Thoracic aorta (tissue), 2 donors: ENCODE results near the gene TSPAN11. TPM values are rescaled to one million over a fixed set of nuclear protein-coding genes. Genes with fewer than 3 reads are reported as not detected.

Experiments
- ATAC-seq: fragments of 150-250 bp; one replicate; pipeline ENCODE4 v1.8.0; 2017; ENCODE audit warnings: low read depth; ENCODE audit not compliant: insufficient number of reproducible peaks, low FRiP score
- DNase-seq: peaks from one replicate; pipeline ENCODE4 v3.0.0-alpha.2; 2020; ENCODE audit warnings: low spot score
- H3K27ac ChIP-seq, 2 donors: fragments of 200-600 bp; sonication (generic); 1 replicate in 1 of 2; 2 replicates in 1 of 2; pipeline ENCODE4 v1.5.1; 2016; ENCODE audit warnings: mild to moderate bottlenecking in 2 of 2, moderate library complexity in 2 of 2
- H3K27me3 ChIP-seq: fragments of 200-600 bp; sonication (generic); replicated peaks from 2 replicates; pipeline ENCODE4 v1.6.0; 2016; ENCODE audit warnings: mild to moderate bottlenecking; ENCODE audit not compliant: insufficient read depth
- H3K36me3 ChIP-seq: fragments of 200-600 bp; sonication (generic); one replicate; pipeline ENCODE4 v1.5.1; 2016
- H3K4me1 ChIP-seq, 2 donors: fragments of 200-600 bp; sonication (generic); 1 replicate in 1 of 2; 2 replicates in 1 of 2; pipeline versions ENCODE4 v1.5.1 to v1.6.0; 2016; ENCODE audit warnings: low read depth in 2 of 2, mild to moderate bottlenecking in 1 of 2; ENCODE audit not compliant: control insufficient read depth in 1 of 2
- H3K4me3 ChIP-seq: fragments of 200-600 bp; sonication (generic); 2 replicates; pipeline ENCODE4 v1.5.1; 2016; ENCODE audit warnings: mild to moderate bottlenecking
- H3K9me3 ChIP-seq: fragments of 200-600 bp; sonication (generic); 2 replicates; pipeline ENCODE4 v1.5.1; 2016
- CTCF ChIP-seq: fragments of 200-600 bp; sonication (generic); IDR thresholded peaks from one replicate; pipeline ENCODE4 v1.5.1; 2019; ENCODE audit warnings: antibody characterized with exemption
- total RNA-seq, 2 donors: library from RNA; depleted of rRNA; stranded (reverse); fragments of >200 nt; gene quantifications; one replicate each; pipeline versions ENCODE4 v1.1.0 to v1.2.3, GENCODE V29; 2016

Gene TSPAN11
- total RNA-seq, 2 donors from 2014 or later: 0.41 to 3.0 TPM

GRCh38 chr12:31041033-31041564 lies 114.6 kb downstream of the TSPAN11 start:
- DNase-seq (no peak), ATAC-seq (no peak)
- H3K27ac ChIP-seq: no peak overlapping the region
- no peaks in the 10 kb centered on the region for H3K36me3 ChIP-seq
- no peaks in the 10 kb centered on the region for H3K9me3 ChIP-seq
- H3K4me3 ChIP-seq: no peak overlapping the region
- no peak for TF ChIP-seq CTCF
- no peaks in the 10 kb centered on the region for H3K4me1 ChIP-seq
- no peaks in the 10 kb centered on the region for H3K27me3 ChIP-seq

Other genes with a start within 250 kb of the TSPAN11 start
- 10 to 100 TPM; 28.8 to 49.4 TPM for gene IPO8, start 230.9 kb upstream of the TSPAN11 start, total RNA-seq
- gene CAPRIN2, start 171.8 kb upstream of the TSPAN11 start, total RNA-seq: 10 to 100 TPM; 52.8 to 61.8 TPM
- 10 to 100 TPM; 23.8 to 42.8 TPM for gene DDX11, start 147.1 kb downstream of the TSPAN11 start, total RNA-seq